GM19397 (cell line): ENCODE data around the gene BCAS1.

ENCODE experiments used
- ATAC-seq: cut with Tn5 transposase; IDR thresholded peaks from one replicate; pipeline ENCODE4 v1.9.1; 2021; ENCODE audit warnings: mild to moderate bottlenecking, moderate library complexity; ENCODE audit not compliant: unreplicated experiment

Gene BCAS1

GRCh38 chr20:53914781-53915445, 155.5 kb downstream of the BCAS1 start:
- ATAC-seq: no peak

- ATAC-seq: no peak
These were observed 156.2 kb downstream of the BCAS1 start for GRCh38 chr20:53914091-53914780.

- no peak for ATAC-seq
These were observed 159.1 kb downstream of the BCAS1 start for GRCh38 chr20:53911301-53911700.

GRCh38 chr20:53910351-53911002, 159.9 kb downstream of the BCAS1 start:
- ATAC-seq: no peak

- ATAC-seq: no peak
These were observed 162.2 kb downstream of the BCAS1 start for GRCh38 chr20:53907968-53908751.

- no peak for ATAC-seq
These were observed 164.6 kb downstream of the BCAS1 start for GRCh38 chr20:53905820-53906191.

- peak; percentile 43 for ATAC-seq
These were observed 165.2 kb downstream of the BCAS1 start for GRCh38 chr20:53905019-53905819.

GRCh38 chr20:53904261-53904660, 166.1 kb downstream of the BCAS1 start:
- ATAC-seq: no peak

GRCh38 chr20:53903652-53903987, 166.8 kb downstream of the BCAS1 start:
- ATAC-seq: no peak

- ATAC-seq: no peak
These were observed 167.3 kb downstream of the BCAS1 start for GRCh38 chr20:53902968-53903651.

- ATAC-seq: no peak
These were observed 168.8 kb downstream of the BCAS1 start for GRCh38 chr20:53901497-53902096.

GRCh38 chr20:53901064-53901463, 169.3 kb downstream of the BCAS1 start:
- no peak for ATAC-seq

GRCh38 chr20:53900380-53900999, 169.9 kb downstream of the BCAS1 start:
- no peak for ATAC-seq

- ATAC-seq: peak; percentile 60
These were observed 170.8 kb downstream of the BCAS1 start for GRCh38 chr20:53899351-53900167.

- no peak for ATAC-seq
These were observed 171.8 kb downstream of the BCAS1 start for GRCh38 chr20:53898556-53898931.

- no peak for ATAC-seq
These were observed 172.4 kb downstream of the BCAS1 start for GRCh38 chr20:53897884-53898555.

- no peak for ATAC-seq
These were observed 173.7 kb downstream of the BCAS1 start for GRCh38 chr20:53896647-53897046.

GRCh38 chr20:53896041-53896440, 174.4 kb downstream of the BCAS1 start:
- ATAC-seq: no peak
